Natural killer cell (primary cell): ENCODE results near the gene KIAA1671. TPM values are rescaled to one million over a fixed set of nuclear protein-coding genes. Genes with fewer than 3 reads are reported as not detected.

Experiments used
- ATAC-seq, 3 donors: fragments of 150-1000 bp in 2 of 3; fragments of 200-7000 bp in 1 of 3; cut with Tn5 transposase; 1 replicate in 1 of 3; 2 replicates in 2 of 3; pipeline ENCODE4 v1.10.0; 2021; ENCODE audit warnings: mild to moderate bottlenecking in 2 of 3, moderate library complexity in 2 of 3
- DNase-seq, 2 donors: peaks; one replicate each; pipeline versions ENCODE4 v3.0.0 to v3.0.0-alpha.2; 2013 to 2021; ENCODE audit warnings: mixed read lengths in 1 of 2
- H3K27ac ChIP-seq: one replicate; pipeline ENCODE4 v1.5.1; 2013; ENCODE audit warnings: mild to moderate bottlenecking, low read length
- H3K27me3 ChIP-seq: one replicate; pipeline ENCODE4 v1.6.1; 2013; ENCODE audit warnings: low read length; ENCODE audit not compliant: control insufficient read depth, insufficient read depth
- H3K36me3 ChIP-seq: one replicate; pipeline ENCODE4 v1.6.1; 2013; ENCODE audit warnings: low read length; ENCODE audit not compliant: control insufficient read depth, insufficient read depth
- H3K4me1 ChIP-seq: one replicate; pipeline ENCODE4 v1.6.1; 2013; ENCODE audit warnings: low read length; ENCODE audit not compliant: control insufficient read depth, insufficient read depth
- H3K4me3 ChIP-seq: one replicate; pipeline ENCODE4 v1.5.1; 2013; ENCODE audit warnings: low read length
- H3K9me3 ChIP-seq: one replicate; pipeline ENCODE4 v1.6.1; 2013; ENCODE audit warnings: low read length; ENCODE audit not compliant: control insufficient read depth, insufficient read depth
- H3K27ac Mint-ChIP-seq, 2 donors: one replicate each; pipeline ENCODE4 v1.8.0; 2022; ENCODE audit warnings: mild to moderate bottlenecking in 2 of 2, mixed read lengths in 2 of 2, moderate library complexity in 1 of 2
- H3K27me3 Mint-ChIP-seq, 2 donors: one replicate each; pipeline ENCODE4 v1.8.0; 2022; ENCODE audit warnings: low read depth in 2 of 2, mixed read lengths in 2 of 2
- H3K36me3 Mint-ChIP-seq: one replicate; pipeline ENCODE4 v1.8.0; 2022; ENCODE audit warnings: mixed read lengths
- H3K4me1 Mint-ChIP-seq, 2 donors: one replicate each; pipeline ENCODE4 v1.8.0; 2022; ENCODE audit warnings: mixed read lengths in 2 of 2
- H3K4me3 Mint-ChIP-seq: one replicate; pipeline ENCODE4 v1.8.0; 2022; ENCODE audit warnings: mild to moderate bottlenecking, moderate library complexity, mixed read lengths
- H3K9me3 Mint-ChIP-seq, 2 donors: one replicate each; pipeline ENCODE4 v1.8.0; 2022; ENCODE audit warnings: mixed read lengths in 2 of 2
- CTCF ChIP-seq: fragments of 200-600 bp; IDR thresholded peaks from one replicate; pipeline ENCODE4 v1.8.0; 2022; ENCODE audit warnings: antibody characterized with exemption
- WGBS: methylation state at CpG from one replicate; pipeline ENCODE4 v1.1.7; 2013; ENCODE audit warnings: missing lambda C conversion rate; ENCODE audit not compliant: insufficient coverage; 5-methylcytosine and 5-hydroxymethylcytosine counted together
- intact Hi-C: fragments of 100-400 bp; cut with micrococcal nuclease; formaldehyde crosslinking; loops from one replicate; pipeline ENCODE4 v1.14.2; 2022
- total RNA-seq, 4 donors: library from RNA; stranded (reverse); fragments of 120-200 nt in 1 of 4; gene quantifications; one replicate each; pipeline versions ENCODE4 v1.2.3 to v1.2.4, GENCODE V29; 2013 to 2022

The KIAA1671 gene
- total RNA-seq, 3 donors from 2014 or later (not counting 1 experiment from before 2014, with no cell fraction given): 3.6 to 24.0 (median 7.3) TPM

- peaks cover 29% of the 10 kb centered on the region for H3K4me1 ChIP-seq
- Mint-ChIP-seq H3K9me3 (no peaks in the 10 kb centered on the region), H3K4me1 (peaks cover 12 to 30% of the 10 kb centered on the region in 2 donors), H3K27ac (peak overlapping the region in 1 of 2 donors; percentile 42), H3K4me3 (peak overlapping the region; percentile 72), H3K27me3 (peaks cover 45 to 58% of the 10 kb centered on the region in 2 donors), H3K36me3 (no peaks in the 10 kb centered on the region)
- no peak for TF ChIP-seq CTCF
- WGBS: 13% methylated on average over 47 of the region's 47 CpGs
- H3K9me3 ChIP-seq: no peaks in the 10 kb centered on the region
- H3K27ac ChIP-seq: no peak overlapping the region
- peaks cover 16% of the 10 kb centered on the region for H3K27me3 ChIP-seq
- no peak for ATAC-seq
- DNase-seq: peak in 1 of 2 donors; percentile 21
- intact Hi-C loops: no loop called here
- H3K4me3 ChIP-seq: no peak overlapping the region
- no peaks in the 10 kb centered on the region for H3K36me3 ChIP-seq
Measured at GRCh38 chr22:24953384-24954113, 1.0 kb downstream of the KIAA1671 start.

- Histone ChIP-seq H3K4me1 (peaks cover 29% of the 10 kb centered on the region), H3K36me3 (no peaks in the 10 kb centered on the region), H3K9me3 (no peaks in the 10 kb centered on the region), H3K27me3 (peaks cover 16% of the 10 kb centered on the region), H3K4me3 (no peak overlapping the region), H3K27ac (no peak overlapping the region)
- peaks cover 12 to 30% of the 10 kb centered on the region in 2 donors for H3K4me1 Mint-ChIP-seq
- peak overlapping the region; percentile 72 for H3K4me3 Mint-ChIP-seq
- no peak overlapping the region for H3K27ac Mint-ChIP-seq
- DNase-seq: no peak
- no peaks in the 10 kb centered on the region for H3K36me3 Mint-ChIP-seq
- 64% methylated on average over 4 of the region's 4 CpGs for WGBS
- intact Hi-C loops: no loop called here
- H3K27me3 Mint-ChIP-seq: peaks cover 45 to 53% of the 10 kb centered on the region in 2 donors
- no peaks in the 10 kb centered on the region for H3K9me3 Mint-ChIP-seq
- no peak for ATAC-seq
- no peak for TF ChIP-seq CTCF
Measured at GRCh38 chr22:24954114-24954463, 1.6 kb downstream of the KIAA1671 start.

GRCh38 chr22:24954856-24955255, 2.3 kb downstream of the KIAA1671 start:
- Mint-ChIP-seq H3K4me1 (peaks cover 12 to 30% of the 10 kb centered on the region in 2 donors), H3K36me3 (no peaks in the 10 kb centered on the region), H3K9me3 (no peaks in the 10 kb centered on the region), H3K27ac (no peak overlapping the region), H3K27me3 (peaks cover 41 to 45% of the 10 kb centered on the region in 2 donors), H3K4me3 (no peak overlapping the region)
- no peak for TF ChIP-seq CTCF
- 98% methylated on average over 8 of the region's 8 CpGs for WGBS
- ATAC-seq (no peak), DNase-seq (no peak)
- Histone ChIP-seq H3K9me3 (no peaks in the 10 kb centered on the region), H3K27ac (no peak overlapping the region), H3K27me3 (peaks cover 16% of the 10 kb centered on the region), H3K36me3 (no peaks in the 10 kb centered on the region), H3K4me3 (no peak overlapping the region), H3K4me1 (peaks cover 29% of the 10 kb centered on the region)
- intact Hi-C loops: no loop called here

- Histone ChIP-seq H3K4me3 (no peak overlapping the region), H3K4me1 (peaks cover 9% of the 10 kb centered on the region), H3K27ac (no peak overlapping the region), H3K9me3 (no peaks in the 10 kb centered on the region), H3K36me3 (no peaks in the 10 kb centered on the region), H3K27me3 (peaks cover 8% of the 10 kb centered on the region)
- ATAC-seq (no peak), DNase-seq (no peak)
- no peaks in the 10 kb centered on the region for H3K9me3 Mint-ChIP-seq
- no peak overlapping the region for H3K4me3 Mint-ChIP-seq
- H3K27me3 Mint-ChIP-seq: peaks cover 24 to 30% of the 10 kb centered on the region in 2 donors
- H3K4me1 Mint-ChIP-seq: peaks cover 12 to 23% of the 10 kb centered on the region in 2 donors
- WGBS: 79% methylated on average over 2 of the region's 2 CpGs
- no peaks in the 10 kb centered on the region for H3K36me3 Mint-ChIP-seq
- TF ChIP-seq CTCF: no peak
- H3K27ac Mint-ChIP-seq: no peak overlapping the region
- intact Hi-C loops: no loop called here
Measured at GRCh38 chr22:24957043-24957442, 4.5 kb downstream of the KIAA1671 start.
